HUES64 (cell line): ENCODE measurements around the gene ECM2.

Experiments
- H3K27ac ChIP-seq: 2 replicates; pipeline ENCODE4 v1.7.0; 2013; ENCODE audit warnings: low read depth, low read length, inconsistent platforms
- H3K27me3 ChIP-seq: 2 replicates; pipeline ENCODE4 v1.6.1; 2013; ENCODE audit warnings: mild to moderate bottlenecking, low read length; ENCODE audit not compliant: insufficient read depth
- H3K36me3 ChIP-seq: 2 replicates; pipeline ENCODE4 v1.6.1; 2013; ENCODE audit warnings: mild to moderate bottlenecking, low read length; ENCODE audit not compliant: insufficient read depth
- H3K4me1 ChIP-seq: 2 replicates; pipeline ENCODE4 v1.6.1; 2013; ENCODE audit warnings: mild to moderate bottlenecking, low read length, moderate library complexity; ENCODE audit not compliant: insufficient read depth
- H3K4me3 ChIP-seq: 2 replicates; pipeline ENCODE4 v1.5.1; 2013; ENCODE audit warnings: mild to moderate bottlenecking, low read length, moderate library complexity
- H3K9ac ChIP-seq: 2 replicates; pipeline ENCODE4 v1.6.1; 2013; ENCODE audit warnings: mild to moderate bottlenecking, low read depth, low read length
- H3K9me3 ChIP-seq: 2 replicates; pipeline ENCODE4 v1.6.1; 2013; ENCODE audit warnings: low read depth, low read length; ENCODE audit not compliant: insufficient read depth
- WGBS: fragments of 150-250, 120-280 bp; methylation state at CpG from one replicate; pipeline ENCODE4 v1.1.7; 2013; ENCODE audit warnings: missing lambda C conversion rate; 5-methylcytosine and 5-hydroxymethylcytosine counted together

Gene ECM2

GRCh38 chr9:92455217-92455616 lies 80.6 kb downstream of the ECM2 start:
- no peak overlapping the region for H3K4me3 ChIP-seq
- WGBS: 84% methylated on average over 2 of the region's 3 CpGs
- H3K4me1 ChIP-seq: no peaks in the 10 kb centered on the region
- H3K27ac ChIP-seq: no peak overlapping the region
- H3K9me3 ChIP-seq: no peaks in the 10 kb centered on the region
- no peaks in the 10 kb centered on the region for H3K27me3 ChIP-seq
- no peaks in the 10 kb centered on the region for H3K36me3 ChIP-seq
- H3K9ac ChIP-seq: no peak overlapping the region

GRCh38 chr9:92446536-92446935 lies 89.3 kb downstream of the ECM2 start:
- Histone ChIP-seq H3K4me1 (peaks cover 10% of the 10 kb centered on the region), H3K27ac (no peak overlapping the region), H3K27me3 (no peaks in the 10 kb centered on the region), H3K9ac (no peak overlapping the region), H3K4me3 (no peak overlapping the region), H3K9me3 (no peaks in the 10 kb centered on the region), H3K36me3 (no peaks in the 10 kb centered on the region)
